Skin of body (tissue), 2 donors: ENCODE data around the gene CCDC85C. TPM values are rescaled to one million over a fixed set of nuclear protein-coding genes. Genes with fewer than 3 reads are reported as not detected.

ENCODE experiments used
- DNase-seq: peaks from one replicate; lab custom pipeline; 2025; lab: John Stamatoyannopoulos, UW
- total RNA-seq: library from RNA; depleted of rRNA; stranded (reverse); fragments of >200 nt; gene quantifications from one replicate; pipeline ENCODE4 v1.2.3, GENCODE V29; 2014

Gene CCDC85C
- total RNA-seq, 1 donor from 2014 or later: 7.0 TPM

GRCh38 chr14:99479160-99479905, 124.7 kb downstream of the CCDC85C start:
- DNase-seq: no peak

GRCh38 chr14:99478128-99478527, 125.9 kb downstream of the CCDC85C start:
- DNase-seq: no peak

- DNase-seq: no peak
Measured at GRCh38 chr14:99476864-99477263, 127.1 kb downstream of the CCDC85C start.

- no peak for DNase-seq
Measured at GRCh38 chr14:99475660-99476059, 128.3 kb downstream of the CCDC85C start.

- no peak for DNase-seq
Measured at GRCh38 chr14:99475179-99475578, 128.8 kb downstream of the CCDC85C start.

GRCh38 chr14:99473458-99473857, 130.5 kb downstream of the CCDC85C start:
- no peak for DNase-seq

- DNase-seq: no peak
Measured at GRCh38 chr14:99472937-99473336, 131.1 kb downstream of the CCDC85C start.

- DNase-seq: no peak
Measured at GRCh38 chr14:99471731-99472130, 132.3 kb downstream of the CCDC85C start.

GRCh38 chr14:99468836-99469592, 135.0 kb downstream of the CCDC85C start:
- DNase-seq: no peak

- DNase-seq: no peak
Measured at GRCh38 chr14:99468081-99468480, 135.9 kb downstream of the CCDC85C start.

GRCh38 chr14:99467336-99468078, 136.5 kb downstream of the CCDC85C start:
- no peak for DNase-seq

- DNase-seq: no peak
Measured at GRCh38 chr14:99466758-99467157, 137.2 kb downstream of the CCDC85C start.

- no peak for DNase-seq
Measured at GRCh38 chr14:99465288-99465687, 138.7 kb downstream of the CCDC85C start.

- DNase-seq: no peak
Measured at GRCh38 chr14:99463974-99464373, 140.0 kb downstream of the CCDC85C start.

- no peak for DNase-seq
Measured at GRCh38 chr14:99462210-99462609, 141.8 kb downstream of the CCDC85C start.

GRCh38 chr14:99461411-99462085, 142.5 kb downstream of the CCDC85C start:
- no peak for DNase-seq

GRCh38 chr14:99460793-99461192, 143.2 kb downstream of the CCDC85C start:
- DNase-seq: no peak

- DNase-seq: no peak
Measured at GRCh38 chr14:99459481-99460100, 144.4 kb downstream of the CCDC85C start.

- DNase-seq: no peak
Measured at GRCh38 chr14:99454246-99454645, 149.8 kb downstream of the CCDC85C start.

- DNase-seq: no peak
Measured at GRCh38 chr14:99452968-99453367, 151.0 kb downstream of the CCDC85C start.

GRCh38 chr14:99451234-99451633, 152.8 kb downstream of the CCDC85C start:
- no peak for DNase-seq
